ENCODE measurements around the gene FMN1.

DNA sequence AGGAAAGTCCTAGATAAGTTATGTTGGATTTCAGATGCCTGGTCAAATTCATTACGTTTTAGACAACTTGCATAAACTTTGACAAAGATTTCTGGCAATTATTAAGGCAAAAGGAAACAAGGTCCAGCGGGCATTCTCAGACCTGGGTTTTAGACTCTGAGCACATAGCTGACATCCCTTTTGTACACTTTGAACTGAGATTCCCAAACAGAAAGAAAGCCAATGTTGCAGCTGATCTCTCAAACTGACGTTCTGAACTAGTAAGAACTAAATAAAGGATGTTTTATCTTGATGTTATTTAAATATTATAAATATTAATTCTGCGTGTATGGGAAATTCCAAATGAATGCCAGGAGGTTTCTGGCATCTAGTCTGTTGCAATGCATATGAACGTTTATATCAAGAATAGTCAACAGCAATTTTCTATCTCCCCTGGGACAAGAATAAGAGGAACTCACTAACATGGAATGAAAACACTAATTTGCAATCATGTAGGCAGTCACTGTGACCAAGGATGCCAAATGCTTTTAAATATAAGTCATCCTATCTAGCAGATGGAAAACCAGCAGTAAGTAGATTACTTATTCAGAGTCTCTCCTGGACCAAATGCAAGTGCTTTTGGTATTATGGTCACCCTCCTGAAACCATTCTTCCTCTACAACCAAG, 274.6 kb downstream of the FMN1 start:
- TF ChIP-seq EP300 (IDR thresholded peaks at IDR 0.05) (no peak), NPAS2 (CRISPR knock-in tag; IDR thresholded peaks at IDR 0.05; ENCODE audit: borderline replicate concordance) (no peak), POLR2A (IDR thresholded peaks at IDR 0.05; ENCODE audit: low read length) (no peak), MYC (IDR thresholded peaks at IDR 0.05; ENCODE audit: borderline replicate concordance, low read length) (no peak), JUN (IDR thresholded peaks at IDR 0.05) (no peak)
- TF ChIP-seq, protein P1, sequence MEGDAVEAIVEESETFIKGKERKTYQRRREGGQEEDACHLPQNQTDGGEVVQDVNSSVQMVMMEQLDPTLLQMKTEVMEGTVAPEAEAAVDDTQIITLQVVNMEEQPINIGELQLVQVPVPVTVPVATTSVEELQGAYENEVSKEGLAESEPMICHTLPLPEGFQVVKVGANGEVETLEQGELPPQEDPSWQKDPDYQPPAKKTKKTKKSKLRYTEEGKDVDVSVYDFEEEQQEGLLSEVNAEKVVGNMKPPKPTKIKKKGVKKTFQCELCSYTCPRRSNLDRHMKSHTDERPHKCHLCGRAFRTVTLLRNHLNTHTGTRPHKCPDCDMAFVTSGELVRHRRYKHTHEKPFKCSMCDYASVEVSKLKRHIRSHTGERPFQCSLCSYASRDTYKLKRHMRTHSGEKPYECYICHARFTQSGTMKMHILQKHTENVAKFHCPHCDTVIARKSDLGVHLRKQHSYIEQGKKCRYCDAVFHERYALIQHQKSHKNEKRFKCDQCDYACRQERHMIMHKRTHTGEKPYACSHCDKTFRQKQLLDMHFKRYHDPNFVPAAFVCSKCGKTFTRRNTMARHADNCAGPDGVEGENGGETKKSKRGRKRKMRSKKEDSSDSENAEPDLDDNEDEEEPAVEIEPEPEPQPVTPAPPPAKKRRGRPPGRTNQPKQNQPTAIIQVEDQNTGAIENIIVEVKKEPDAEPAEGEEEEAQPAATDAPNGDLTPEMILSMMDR (IDR thresholded peaks at IDR 0.05): no peak
- TF ChIP-seq, protein P2, sequence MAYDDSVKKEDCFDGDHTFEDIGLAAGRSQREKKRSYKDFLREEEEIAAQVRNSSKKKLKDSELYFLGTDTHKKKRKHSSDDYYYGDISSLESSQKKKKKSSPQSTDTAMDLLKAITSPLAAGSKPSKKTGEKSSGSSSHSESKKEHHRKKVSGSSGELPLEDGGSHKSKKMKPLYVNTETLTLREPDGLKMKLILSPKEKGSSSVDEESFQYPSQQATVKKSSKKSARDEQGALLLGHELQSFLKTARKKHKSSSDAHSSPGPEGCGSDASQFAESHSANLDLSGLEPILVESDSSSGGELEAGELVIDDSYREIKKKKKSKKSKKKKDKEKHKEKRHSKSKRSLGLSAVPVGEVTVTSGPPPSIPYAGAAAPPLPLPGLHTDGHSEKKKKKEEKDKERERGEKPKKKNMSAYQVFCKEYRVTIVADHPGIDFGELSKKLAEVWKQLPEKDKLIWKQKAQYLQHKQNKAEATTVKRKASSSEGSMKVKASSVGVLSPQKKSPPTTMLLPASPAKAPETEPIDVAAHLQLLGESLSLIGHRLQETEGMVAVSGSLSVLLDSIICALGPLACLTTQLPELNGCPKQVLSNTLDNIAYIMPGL (CRISPR knock-in tag; IDR thresholded peaks at IDR 0.05; ENCODE audit: borderline replicate concordance): no peak
- TF ChIP-seq, protein P3, sequence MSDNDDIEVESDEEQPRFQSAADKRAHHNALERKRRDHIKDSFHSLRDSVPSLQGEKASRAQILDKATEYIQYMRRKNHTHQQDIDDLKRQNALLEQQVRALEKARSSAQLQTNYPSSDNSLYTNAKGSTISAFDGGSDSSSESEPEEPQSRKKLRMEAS (IDR thresholded peaks at IDR 0.05): no peak

Data from A549 (cell line).